Embryonic facial prominence (tissue), 1 donor: ENCODE results near the gene CENPF.

Experiments
- DNase-seq: peaks from one replicate; pipeline ENCODE4 v3.0.0-alpha.2; 2016; ENCODE audit errors: extremely low spot score

The CENPF gene

GRCh38 chr1:214623430-214623829, 20.4 kb downstream of the CENPF start:
- DNase-seq: no peak

DNA sequence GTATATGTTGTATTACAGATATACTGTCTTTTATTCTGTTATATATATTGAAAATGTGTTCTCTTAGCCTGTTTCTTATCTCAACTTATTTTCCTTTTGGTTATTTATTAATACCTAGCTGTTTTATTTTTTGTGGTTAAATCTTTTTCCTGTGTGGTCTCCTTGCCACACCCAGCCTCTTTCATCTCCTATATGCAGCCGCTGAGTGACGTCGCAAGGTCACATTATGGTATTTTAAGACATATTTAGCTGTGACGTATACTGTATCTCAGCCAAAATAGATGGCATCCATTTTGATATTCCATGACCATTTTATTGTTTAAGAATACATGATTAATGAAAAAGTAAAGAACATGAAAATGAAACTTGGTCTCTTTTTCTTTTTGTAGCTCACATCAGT, 29.1 kb downstream of the CENPF start:
- DNase-seq: no peak

DNA sequence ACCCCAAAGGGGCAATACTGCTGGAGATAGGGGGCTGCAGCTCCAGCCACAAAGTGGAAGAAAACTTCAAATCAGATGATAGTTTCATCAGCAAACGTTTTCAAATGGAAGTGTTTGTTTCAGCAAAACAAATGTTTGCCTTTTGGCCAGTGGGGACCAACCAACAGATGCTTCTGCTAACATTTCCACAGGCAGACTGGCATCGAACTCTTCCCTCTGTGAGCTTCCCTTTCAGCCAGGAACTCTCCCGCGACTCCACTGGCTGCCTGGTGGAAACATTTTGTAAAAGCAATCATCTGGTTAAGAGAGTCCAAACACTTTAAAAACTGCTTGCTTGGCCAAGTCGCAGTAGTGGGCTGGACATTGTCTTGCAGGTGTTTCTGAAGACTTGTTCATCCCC, 30.7 kb downstream of the CENPF start:
- no peak for DNase-seq

- DNase-seq: no peak
Measured at GRCh38 chr1:214634267-214634666, 31.3 kb downstream of the CENPF start.

GRCh38 chr1:214635086-214635485, 32.1 kb downstream of the CENPF start:
- no peak for DNase-seq

DNA sequence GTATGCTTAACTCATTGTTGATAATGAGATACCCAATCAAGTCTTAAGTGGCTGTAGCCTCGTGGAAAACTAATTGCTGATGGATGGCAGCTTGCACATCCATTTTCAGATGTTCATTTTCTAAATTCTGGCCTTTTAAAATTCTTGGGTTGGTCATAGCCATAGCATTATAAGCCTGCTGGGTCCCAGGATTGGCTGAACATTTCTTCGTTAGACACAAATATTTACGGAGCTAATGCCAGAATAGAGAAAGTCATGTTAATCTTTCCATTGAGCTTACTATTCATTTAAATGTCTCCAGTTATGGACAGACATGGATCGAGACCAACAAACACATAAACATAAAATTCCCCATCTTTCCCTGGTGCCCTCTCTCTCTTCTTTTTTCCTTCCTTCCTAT, 32.5 kb downstream of the CENPF start:
- no peak for DNase-seq

GRCh38 chr1:214636436-214636835, 33.4 kb downstream of the CENPF start:
- no peak for DNase-seq

DNA sequence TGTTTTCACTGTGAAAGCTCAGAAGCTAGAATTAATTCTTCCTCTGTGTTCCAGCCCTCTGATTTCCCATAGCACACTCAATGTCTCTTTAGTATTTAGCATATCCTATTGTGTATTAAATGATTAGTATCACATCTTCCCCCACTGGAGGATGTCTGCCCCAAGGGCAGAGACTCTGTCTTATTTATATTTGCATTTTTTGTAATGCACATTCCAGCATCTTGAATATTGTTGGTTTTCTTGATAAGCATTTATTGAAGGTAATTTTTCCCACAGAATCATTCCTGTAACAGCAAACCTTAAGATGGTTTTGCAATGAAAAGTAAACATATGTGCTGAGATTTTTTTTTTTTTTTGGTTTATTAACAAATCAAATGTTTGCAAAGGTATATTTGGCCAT, 34.1 kb downstream of the CENPF start:
- DNase-seq: no peak

DNA sequence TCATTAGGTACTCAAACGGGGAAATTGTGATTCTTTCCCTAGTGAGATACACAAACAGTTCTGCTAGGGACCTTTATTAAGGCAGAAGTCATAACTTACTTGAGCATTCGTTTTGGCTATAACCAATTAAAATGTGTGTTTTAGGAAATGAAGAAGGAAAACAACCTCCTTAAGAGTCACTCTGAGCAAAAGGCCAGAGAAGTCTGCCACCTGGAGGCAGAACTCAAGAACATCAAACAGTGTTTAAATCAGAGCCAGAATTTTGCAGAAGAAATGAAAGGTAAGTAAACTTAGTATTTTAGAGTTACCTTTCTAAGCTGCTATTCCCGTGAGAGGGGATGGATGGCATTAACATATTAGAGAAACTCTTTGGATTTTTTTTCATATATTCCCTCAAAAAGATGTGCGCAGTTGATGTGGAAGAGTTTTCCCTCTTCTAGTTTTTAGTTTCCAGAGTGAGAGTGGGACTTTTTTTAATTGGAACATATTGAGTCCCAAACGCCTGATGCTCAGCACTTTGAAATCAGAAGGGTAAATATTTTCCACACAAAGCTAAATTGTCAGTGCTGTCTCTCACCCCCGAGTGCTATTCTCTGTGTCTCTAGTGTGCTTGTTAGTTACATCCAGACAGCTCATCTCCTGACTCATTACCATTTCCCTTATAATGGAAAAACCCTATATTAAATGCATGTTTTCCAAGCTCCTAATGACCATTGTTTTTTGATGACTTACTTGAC, 34.9 kb downstream of the CENPF start:
- DNase-seq: no peak

- DNase-seq: no peak
Measured at GRCh38 chr1:214638459-214638807, 35.4 kb downstream of the CENPF start.

GRCh38 chr1:214638997-214639396, 36.0 kb downstream of the CENPF start:
- DNase-seq: no peak

GRCh38 chr1:214640431-214641213, 37.6 kb downstream of the CENPF start:
- DNase-seq: no peak

DNA sequence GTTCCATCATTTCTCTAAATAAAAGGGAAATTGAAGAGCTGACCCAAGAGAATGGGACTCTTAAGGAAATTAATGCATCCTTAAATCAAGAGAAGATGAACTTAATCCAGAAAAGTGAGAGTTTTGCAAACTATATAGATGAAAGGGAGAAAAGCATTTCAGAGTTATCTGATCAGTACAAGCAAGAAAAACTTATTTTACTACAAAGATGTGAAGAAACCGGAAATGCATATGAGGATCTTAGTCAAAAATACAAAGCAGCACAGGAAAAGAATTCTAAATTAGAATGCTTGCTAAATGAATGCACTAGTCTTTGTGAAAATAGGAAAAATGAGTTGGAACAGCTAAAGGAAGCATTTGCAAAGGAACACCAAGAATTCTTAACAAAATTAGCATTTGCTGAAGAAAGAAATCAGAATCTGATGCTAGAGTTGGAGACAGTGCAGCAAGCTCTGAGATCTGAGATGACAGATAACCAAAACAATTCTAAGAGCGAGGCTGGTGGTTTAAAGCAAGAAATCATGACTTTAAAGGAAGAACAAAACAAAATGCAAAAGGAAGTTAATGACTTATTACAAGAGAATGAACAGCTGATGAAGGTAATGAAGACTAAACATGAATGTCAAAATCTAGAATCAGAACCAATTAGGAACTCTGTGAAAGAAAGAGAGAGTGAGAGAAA, 38.4 kb downstream of the CENPF start:
- no peak for DNase-seq

- no peak for DNase-seq
Measured at GRCh38 chr1:214643030-214643429, 40.0 kb downstream of the CENPF start.

DNA sequence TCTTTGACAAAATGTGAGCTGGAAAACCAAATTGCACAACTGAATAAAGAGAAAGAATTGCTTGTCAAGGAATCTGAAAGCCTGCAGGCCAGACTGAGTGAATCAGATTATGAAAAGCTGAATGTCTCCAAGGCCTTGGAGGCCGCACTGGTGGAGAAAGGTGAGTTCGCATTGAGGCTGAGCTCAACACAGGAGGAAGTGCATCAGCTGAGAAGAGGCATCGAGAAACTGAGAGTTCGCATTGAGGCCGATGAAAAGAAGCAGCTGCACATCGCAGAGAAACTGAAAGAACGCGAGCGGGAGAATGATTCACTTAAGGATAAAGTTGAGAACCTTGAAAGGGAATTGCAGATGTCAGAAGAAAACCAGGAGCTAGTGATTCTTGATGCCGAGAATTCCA, 42.7 kb downstream of the CENPF start:
- DNase-seq: no peak

DNA sequence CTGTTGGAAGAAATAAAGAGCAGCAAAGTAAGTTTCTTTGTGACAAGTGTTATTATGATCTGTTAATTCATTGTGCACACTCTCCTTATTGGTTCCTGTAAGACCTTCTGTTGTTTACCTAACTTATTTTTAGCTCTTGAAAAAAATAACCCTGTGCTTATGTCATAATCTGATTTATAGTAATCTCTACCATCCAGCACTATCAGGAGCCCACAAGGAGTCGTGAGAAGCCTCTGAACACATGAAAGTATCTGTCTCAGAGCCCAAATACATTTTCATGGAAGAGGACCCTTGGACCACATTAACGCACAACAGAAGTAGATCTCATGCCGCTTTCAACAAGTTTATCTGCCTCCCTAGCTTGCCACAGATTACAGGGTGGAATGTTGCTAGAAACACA, 45.8 kb downstream of the CENPF start:
- no peak for DNase-seq

DNA sequence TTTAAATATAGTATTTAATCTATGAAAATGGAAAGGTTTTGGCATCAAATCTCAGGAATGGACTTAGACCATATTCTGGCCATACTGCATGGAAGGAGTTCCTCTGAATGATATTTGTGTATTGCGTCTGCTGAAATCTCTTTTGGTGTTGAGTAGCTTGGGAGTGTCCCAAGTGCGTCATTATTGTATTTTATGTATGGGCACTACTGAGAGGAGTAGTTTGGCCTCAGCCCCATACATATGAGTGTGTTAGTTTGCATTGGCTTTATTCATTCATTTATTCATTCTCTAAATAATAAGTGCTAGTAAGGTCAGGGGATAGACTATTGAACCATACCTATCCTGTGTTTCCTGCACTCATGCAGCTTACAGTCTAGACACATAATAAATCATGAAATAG, 46.6 kb downstream of the CENPF start:
- DNase-seq: no peak

- DNase-seq: no peak
Measured at GRCh38 chr1:214650664-214651063, 47.7 kb downstream of the CENPF start.

DNA sequence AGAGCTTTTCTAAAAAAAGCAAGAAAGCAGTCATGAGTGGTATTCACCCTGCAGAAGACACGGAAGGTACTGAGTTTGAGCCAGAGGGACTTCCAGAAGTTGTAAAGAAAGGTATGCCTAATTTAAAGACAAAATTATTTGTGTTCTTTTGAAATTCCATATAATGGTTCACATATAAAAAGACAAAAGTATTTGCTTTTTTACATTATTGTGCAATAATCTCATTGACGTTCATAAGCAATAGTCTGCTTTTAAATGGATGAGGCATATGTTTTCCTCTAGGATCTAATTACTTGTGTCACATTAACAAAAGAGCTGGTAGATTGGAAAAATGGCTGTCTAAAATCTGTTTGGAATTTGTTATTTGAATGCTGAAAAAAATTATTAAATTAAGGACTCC, 54.3 kb downstream of the CENPF start:
- no peak for DNase-seq

GRCh38 chr1:214658175-214658574, 55.2 kb downstream of the CENPF start:
- no peak for DNase-seq

DNA sequence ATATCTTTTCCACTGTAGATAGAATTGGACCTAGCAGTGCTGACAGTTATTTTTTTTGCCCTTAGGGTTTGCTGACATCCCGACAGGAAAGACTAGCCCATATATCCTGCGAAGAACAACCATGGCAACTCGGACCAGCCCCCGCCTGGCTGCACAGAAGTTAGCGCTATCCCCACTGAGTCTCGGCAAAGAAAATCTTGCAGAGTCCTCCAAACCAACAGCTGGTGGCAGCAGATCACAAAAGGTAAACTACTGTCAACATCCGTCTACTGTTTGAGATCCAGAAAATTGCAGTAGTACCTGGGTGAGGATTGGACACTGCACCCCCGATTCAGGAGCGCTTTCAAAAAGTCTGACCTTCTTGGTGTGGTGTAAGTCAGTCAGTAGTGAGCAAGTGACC, 55.8 kb downstream of the CENPF start:
- DNase-seq: no peak

DNA sequence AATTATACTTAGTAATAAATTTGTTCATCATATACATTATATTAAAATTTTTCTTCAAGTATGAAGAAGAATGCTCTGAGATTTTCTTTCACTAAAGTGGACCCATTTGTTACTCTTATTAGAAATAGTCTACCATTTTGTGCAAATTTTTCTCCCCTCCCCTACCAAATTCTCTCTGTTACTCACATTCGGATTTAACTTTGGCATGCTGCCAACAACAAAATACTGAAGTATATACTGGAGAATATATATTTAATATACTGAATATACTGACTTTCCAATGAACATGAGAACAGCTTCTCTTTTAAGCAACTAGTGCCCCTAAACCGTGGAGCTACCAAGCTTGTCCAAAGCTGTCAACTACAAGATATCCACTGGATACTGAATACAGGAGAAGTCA, 57.2 kb downstream of the CENPF start:
- no peak for DNase-seq

GRCh38 chr1:214660900-214661299, 57.9 kb downstream of the CENPF start:
- peak; percentile 49 for DNase-seq
